ENCODE measurements around the gene BTNL2.

DNA sequence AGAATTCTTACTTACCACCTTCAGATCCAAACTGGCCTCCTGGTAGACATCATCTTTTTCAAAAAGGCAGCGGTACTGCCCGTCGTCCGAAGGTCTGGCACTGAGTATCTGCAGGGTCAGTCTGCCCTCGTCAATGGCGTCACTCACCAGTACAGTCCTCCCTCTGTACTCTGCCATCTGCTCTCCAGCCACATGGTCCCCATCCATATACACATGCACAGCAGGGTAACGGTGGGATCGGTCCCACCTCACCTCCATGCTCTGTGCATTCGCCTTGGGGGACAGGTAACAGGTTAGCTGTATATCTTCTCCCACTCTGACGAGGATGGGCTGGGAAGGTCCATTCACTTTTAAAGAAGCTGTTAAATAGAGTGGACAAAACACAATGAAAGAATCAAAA lies 11.0 kb downstream of the BTNL2 start:
- TF ChIP-seq, protein P1, sequence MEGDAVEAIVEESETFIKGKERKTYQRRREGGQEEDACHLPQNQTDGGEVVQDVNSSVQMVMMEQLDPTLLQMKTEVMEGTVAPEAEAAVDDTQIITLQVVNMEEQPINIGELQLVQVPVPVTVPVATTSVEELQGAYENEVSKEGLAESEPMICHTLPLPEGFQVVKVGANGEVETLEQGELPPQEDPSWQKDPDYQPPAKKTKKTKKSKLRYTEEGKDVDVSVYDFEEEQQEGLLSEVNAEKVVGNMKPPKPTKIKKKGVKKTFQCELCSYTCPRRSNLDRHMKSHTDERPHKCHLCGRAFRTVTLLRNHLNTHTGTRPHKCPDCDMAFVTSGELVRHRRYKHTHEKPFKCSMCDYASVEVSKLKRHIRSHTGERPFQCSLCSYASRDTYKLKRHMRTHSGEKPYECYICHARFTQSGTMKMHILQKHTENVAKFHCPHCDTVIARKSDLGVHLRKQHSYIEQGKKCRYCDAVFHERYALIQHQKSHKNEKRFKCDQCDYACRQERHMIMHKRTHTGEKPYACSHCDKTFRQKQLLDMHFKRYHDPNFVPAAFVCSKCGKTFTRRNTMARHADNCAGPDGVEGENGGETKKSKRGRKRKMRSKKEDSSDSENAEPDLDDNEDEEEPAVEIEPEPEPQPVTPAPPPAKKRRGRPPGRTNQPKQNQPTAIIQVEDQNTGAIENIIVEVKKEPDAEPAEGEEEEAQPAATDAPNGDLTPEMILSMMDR (IDR thresholded peaks at IDR 0.05; ENCODE audit: insufficient read depth, low read length): no peak
- TF ChIP-seq, protein P2, sequence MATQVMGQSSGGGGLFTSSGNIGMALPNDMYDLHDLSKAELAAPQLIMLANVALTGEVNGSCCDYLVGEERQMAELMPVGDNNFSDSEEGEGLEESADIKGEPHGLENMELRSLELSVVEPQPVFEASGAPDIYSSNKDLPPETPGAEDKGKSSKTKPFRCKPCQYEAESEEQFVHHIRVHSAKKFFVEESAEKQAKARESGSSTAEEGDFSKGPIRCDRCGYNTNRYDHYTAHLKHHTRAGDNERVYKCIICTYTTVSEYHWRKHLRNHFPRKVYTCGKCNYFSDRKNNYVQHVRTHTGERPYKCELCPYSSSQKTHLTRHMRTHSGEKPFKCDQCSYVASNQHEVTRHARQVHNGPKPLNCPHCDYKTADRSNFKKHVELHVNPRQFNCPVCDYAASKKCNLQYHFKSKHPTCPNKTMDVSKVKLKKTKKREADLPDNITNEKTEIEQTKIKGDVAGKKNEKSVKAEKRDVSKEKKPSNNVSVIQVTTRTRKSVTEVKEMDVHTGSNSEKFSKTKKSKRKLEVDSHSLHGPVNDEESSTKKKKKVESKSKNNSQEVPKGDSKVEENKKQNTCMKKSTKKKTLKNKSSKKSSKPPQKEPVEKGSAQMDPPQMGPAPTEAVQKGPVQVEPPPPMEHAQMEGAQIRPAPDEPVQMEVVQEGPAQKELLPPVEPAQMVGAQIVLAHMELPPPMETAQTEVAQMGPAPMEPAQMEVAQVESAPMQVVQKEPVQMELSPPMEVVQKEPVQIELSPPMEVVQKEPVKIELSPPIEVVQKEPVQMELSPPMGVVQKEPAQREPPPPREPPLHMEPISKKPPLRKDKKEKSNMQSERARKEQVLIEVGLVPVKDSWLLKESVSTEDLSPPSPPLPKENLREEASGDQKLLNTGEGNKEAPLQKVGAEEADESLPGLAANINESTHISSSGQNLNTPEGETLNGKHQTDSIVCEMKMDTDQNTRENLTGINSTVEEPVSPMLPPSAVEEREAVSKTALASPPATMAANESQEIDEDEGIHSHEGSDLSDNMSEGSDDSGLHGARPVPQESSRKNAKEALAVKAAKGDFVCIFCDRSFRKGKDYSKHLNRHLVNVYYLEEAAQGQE (IDR thresholded peaks at IDR 0.05; ENCODE audit: insufficient replicate concordance, low read depth): no peak
